ENCODE measurements around the gene CAPN3.

- TF ChIP-seq CTCF (IDR thresholded peaks at IDR 0.05) (no peak), POLR2A (IDR thresholded peaks at IDR 0.05) (no peak)
Observed at GRCh38 chr15:42411884-42412283, 52.6 kb downstream of the CAPN3 start.
